Measurements from ENCODE around the gene VPS18. TPM values are rescaled to one million over a fixed set of nuclear protein-coding genes. Genes with fewer than 3 reads are reported as not detected.

Gene VPS18
- polyA plus RNA-seq, 1 donor from 2014 or later = 13.8 TPM

- Histone ChIP-seq H3K36me3 (ENCODE audit: insufficient read depth, low read length) (no peaks in the 10 kb centered on the region), H3K9ac (ENCODE audit: low read length) (no peak overlapping the region), H3K79me2 (replicated peaks; ENCODE audit: insufficient read depth, low read length) (no peaks in the 10 kb centered on the region), H3F3A (ENCODE audit: insufficient read depth, low read length, poor library complexity, severe bottlenecking) (no peaks in the 10 kb centered on the region), H3K9me2 (ENCODE audit: insufficient read depth, low read length) (no peaks in the 10 kb centered on the region), H3K4me2 (ENCODE audit: low read length) (no peak overlapping the region), H3K27ac (ENCODE audit: low read length) (no peak overlapping the region), H3K27me3 (ENCODE audit: insufficient read depth, low read depth, low read length) (peaks cover 11% of the 10 kb centered on the region), H3K4me3 (ENCODE audit: low read length) (no peak overlapping the region), H2AFZ (ENCODE audit: low read depth, low read length) (no peak overlapping the region), H3K9me3 (ENCODE audit: low read length) (no peaks in the 10 kb centered on the region), H4K20me1 (ENCODE audit: insufficient read depth) (no peaks in the 10 kb centered on the region)
- no peak for TF ChIP-seq SMC3 (conservative IDR thresholded peaks at IDR 0.05; ENCODE audit: poor library complexity)
- TF ChIP-seq MXI1 (conservative IDR thresholded peaks at IDR 0.05; ENCODE audit: poor library complexity, severe bottlenecking) = no peak
- TF ChIP-seq, protein P1, sequence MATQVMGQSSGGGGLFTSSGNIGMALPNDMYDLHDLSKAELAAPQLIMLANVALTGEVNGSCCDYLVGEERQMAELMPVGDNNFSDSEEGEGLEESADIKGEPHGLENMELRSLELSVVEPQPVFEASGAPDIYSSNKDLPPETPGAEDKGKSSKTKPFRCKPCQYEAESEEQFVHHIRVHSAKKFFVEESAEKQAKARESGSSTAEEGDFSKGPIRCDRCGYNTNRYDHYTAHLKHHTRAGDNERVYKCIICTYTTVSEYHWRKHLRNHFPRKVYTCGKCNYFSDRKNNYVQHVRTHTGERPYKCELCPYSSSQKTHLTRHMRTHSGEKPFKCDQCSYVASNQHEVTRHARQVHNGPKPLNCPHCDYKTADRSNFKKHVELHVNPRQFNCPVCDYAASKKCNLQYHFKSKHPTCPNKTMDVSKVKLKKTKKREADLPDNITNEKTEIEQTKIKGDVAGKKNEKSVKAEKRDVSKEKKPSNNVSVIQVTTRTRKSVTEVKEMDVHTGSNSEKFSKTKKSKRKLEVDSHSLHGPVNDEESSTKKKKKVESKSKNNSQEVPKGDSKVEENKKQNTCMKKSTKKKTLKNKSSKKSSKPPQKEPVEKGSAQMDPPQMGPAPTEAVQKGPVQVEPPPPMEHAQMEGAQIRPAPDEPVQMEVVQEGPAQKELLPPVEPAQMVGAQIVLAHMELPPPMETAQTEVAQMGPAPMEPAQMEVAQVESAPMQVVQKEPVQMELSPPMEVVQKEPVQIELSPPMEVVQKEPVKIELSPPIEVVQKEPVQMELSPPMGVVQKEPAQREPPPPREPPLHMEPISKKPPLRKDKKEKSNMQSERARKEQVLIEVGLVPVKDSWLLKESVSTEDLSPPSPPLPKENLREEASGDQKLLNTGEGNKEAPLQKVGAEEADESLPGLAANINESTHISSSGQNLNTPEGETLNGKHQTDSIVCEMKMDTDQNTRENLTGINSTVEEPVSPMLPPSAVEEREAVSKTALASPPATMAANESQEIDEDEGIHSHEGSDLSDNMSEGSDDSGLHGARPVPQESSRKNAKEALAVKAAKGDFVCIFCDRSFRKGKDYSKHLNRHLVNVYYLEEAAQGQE (IDR thresholded peaks at IDR 0.05; ENCODE audit: borderline replicate concordance) = no peak
- TF ChIP-seq RAD21 (conservative IDR thresholded peaks at IDR 0.05) = no peak
- no peak for TF ChIP-seq TAF1 (IDR thresholded peaks at IDR 0.05; ENCODE audit: low read depth)
- no peak for TF ChIP-seq POLR2AphosphoS5 (IDR thresholded peaks at IDR 0.05)
- TF ChIP-seq EZH2 (IDR thresholded peaks at IDR 0.05; ENCODE audit: borderline replicate concordance, insufficient read depth, low read length, poor library complexity, severe bottlenecking) = no peak
- TF ChIP-seq CTCF (IDR thresholded peaks at IDR 0.05; ENCODE audit: poor library complexity, severe bottlenecking) = no peak
- TF ChIP-seq EP300 (conservative IDR thresholded peaks at IDR 0.05; ENCODE audit: poor library complexity, severe bottlenecking) = no peak
Measured at GRCh38 chr15:40850576-40851112, 43.6 kb upstream of the VPS18 start.

DNA sequence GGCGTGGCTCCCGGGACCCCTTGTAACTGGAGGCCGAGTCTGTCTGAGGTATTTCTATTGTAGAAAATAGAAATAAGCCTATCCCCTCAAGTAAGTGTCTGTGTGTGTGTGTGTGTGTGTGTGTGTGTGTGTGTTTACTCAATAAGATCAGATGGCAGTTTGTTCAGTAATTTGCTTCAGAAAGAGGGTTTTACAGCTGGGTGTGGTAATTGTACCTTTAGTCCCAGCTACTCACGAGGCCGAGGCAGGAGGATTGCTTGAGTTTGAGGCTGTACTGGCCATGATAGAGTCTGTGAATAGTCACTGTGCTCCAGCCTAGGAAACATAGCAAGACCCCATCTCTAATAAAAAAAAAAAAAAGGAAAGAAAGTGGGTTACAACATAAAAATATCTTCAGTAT is 41.7 kb upstream of the VPS18 start:
- no peaks in the 10 kb centered on the region for H3K9me2 ChIP-seq (ENCODE audit: insufficient read depth, low read length)
- no peaks in the 10 kb centered on the region for H3K79me2 ChIP-seq (replicated peaks; ENCODE audit: insufficient read depth, low read length)
- H3K27me3 ChIP-seq (ENCODE audit: insufficient read depth, low read depth, low read length) = no peaks in the 10 kb centered on the region
- no peaks in the 10 kb centered on the region for H3K9me3 ChIP-seq (ENCODE audit: low read length)
- H3K27ac ChIP-seq (ENCODE audit: low read length) = no peak overlapping the region
- H3K4me3 ChIP-seq (ENCODE audit: low read length) = no peak overlapping the region
- no peak overlapping the region for H3K4me2 ChIP-seq (ENCODE audit: low read length)
- no peak overlapping the region for H3K9ac ChIP-seq (ENCODE audit: low read length)
- no peaks in the 10 kb centered on the region for H4K20me1 ChIP-seq (ENCODE audit: insufficient read depth)
- H3K36me3 ChIP-seq (ENCODE audit: insufficient read depth, low read length) = no peaks in the 10 kb centered on the region
- TF ChIP-seq POLR2AphosphoS5 (IDR thresholded peaks at IDR 0.05) = no peak
- TF ChIP-seq EZH2 (IDR thresholded peaks at IDR 0.05; ENCODE audit: borderline replicate concordance, insufficient read depth, low read length, poor library complexity, severe bottlenecking) = no peak
- TF ChIP-seq, protein P1 (IDR thresholded peaks at IDR 0.05; ENCODE audit: borderline replicate concordance) = no peak
- TF ChIP-seq MXI1 (conservative IDR thresholded peaks at IDR 0.05; ENCODE audit: poor library complexity, severe bottlenecking) = no peak
- TF ChIP-seq EP300 (conservative IDR thresholded peaks at IDR 0.05; ENCODE audit: poor library complexity, severe bottlenecking) = no peak
- TF ChIP-seq TAF1 (IDR thresholded peaks at IDR 0.05; ENCODE audit: low read depth) = no peak
- no peak for TF ChIP-seq CTCF (IDR thresholded peaks at IDR 0.05; ENCODE audit: poor library complexity, severe bottlenecking)
- no peak for TF ChIP-seq RAD21 (conservative IDR thresholded peaks at IDR 0.05)
- TF ChIP-seq SMC3 (conservative IDR thresholded peaks at IDR 0.05; ENCODE audit: poor library complexity) = no peak
- no peaks in the 10 kb centered on the region for H3F3A ChIP-seq (ENCODE audit: insufficient read depth, low read length, poor library complexity, severe bottlenecking)
- H2AFZ ChIP-seq (ENCODE audit: low read depth, low read length) = no peak overlapping the region

All from neural cell (in vitro differentiated cells).